GM18526 (cell line): ENCODE data around the gene PDSS2.

Experiments
- POLR2A ChIP-seq: IDR thresholded peaks from 3 replicates; pipeline ENCODE4 v1.6.1; 2011; ENCODE audit not compliant: insufficient read length; ENCODE audit errors: extremely low read depth

Gene PDSS2

GRCh38 chr6:107171513-107171912 lies 287.9 kb downstream of the PDSS2 start:
- TF ChIP-seq POLR2A, result no peak

- TF ChIP-seq POLR2A, result no peak
These were observed 297.8 kb downstream of the PDSS2 start for GRCh38 chr6:107161521-107161920.

GRCh38 chr6:107156617-107157016 lies 302.7 kb downstream of the PDSS2 start:
- TF ChIP-seq POLR2A, result no peak

- TF ChIP-seq POLR2A, result no peak
These were observed 304.6 kb downstream of the PDSS2 start for GRCh38 chr6:107154801-107155160.

GRCh38 chr6:107154131-107154800 lies 305.1 kb downstream of the PDSS2 start:
- no peak for TF ChIP-seq POLR2A

- no peak for TF ChIP-seq POLR2A
These were observed 306.5 kb downstream of the PDSS2 start for GRCh38 chr6:107152638-107153430.

- no peak for TF ChIP-seq POLR2A
These were observed 314.7 kb downstream of the PDSS2 start for GRCh38 chr6:107144666-107145065.

GRCh38 chr6:107144014-107144413 lies 315.4 kb downstream of the PDSS2 start:
- no peak for TF ChIP-seq POLR2A

GRCh38 chr6:107140581-107140980 lies 318.8 kb downstream of the PDSS2 start:
- TF ChIP-seq POLR2A, result no peak

GRCh38 chr6:107132330-107132954 lies 326.9 kb downstream of the PDSS2 start:
- TF ChIP-seq POLR2A, result no peak

GRCh38 chr6:107129370-107129925 lies 329.9 kb downstream of the PDSS2 start:
- no peak for TF ChIP-seq POLR2A

- no peak for TF ChIP-seq POLR2A
These were observed 330.8 kb downstream of the PDSS2 start for GRCh38 chr6:107128577-107128976.

GRCh38 chr6:107128175-107128574 lies 331.2 kb downstream of the PDSS2 start:
- TF ChIP-seq POLR2A, result no peak

GRCh38 chr6:107125771-107126170 lies 333.6 kb downstream of the PDSS2 start:
- no peak for TF ChIP-seq POLR2A

GRCh38 chr6:107124934-107125348 lies 334.4 kb downstream of the PDSS2 start:
- no peak for TF ChIP-seq POLR2A

GRCh38 chr6:107123501-107123900 lies 335.9 kb downstream of the PDSS2 start:
- no peak for TF ChIP-seq POLR2A
